Spinal cord (tissue), 10 donors: ENCODE measurements around the gene PLEKHA3. TPM values are rescaled to one million over a fixed set of nuclear protein-coding genes. Genes with fewer than 3 reads are reported as not detected.

Experiments
- DNase-seq, 6 donors: peaks; one replicate each; pipeline versions ENCODE4 v3.0.0 to v3.0.0-alpha.2; 2013 to 2015; ENCODE audit warnings: low spot score in 6 of 6, low read depth in 4 of 6
- H3K27ac ChIP-seq: one replicate; pipeline ENCODE4 v1.5.1; 2013; ENCODE audit warnings: low read depth, low read length, control low read depth
- H3K27me3 ChIP-seq: one replicate; pipeline ENCODE4 v1.6.1; 2013; ENCODE audit warnings: low read length; ENCODE audit not compliant: control insufficient read depth, insufficient read depth
- H3K36me3 ChIP-seq: one replicate; pipeline ENCODE4 v1.6.1; 2013; ENCODE audit warnings: low read length; ENCODE audit not compliant: control insufficient read depth, insufficient read depth
- H3K4me1 ChIP-seq: one replicate; pipeline ENCODE4 v1.6.1; 2013; ENCODE audit warnings: low read length; ENCODE audit not compliant: control insufficient read depth, insufficient read depth
- H3K4me3 ChIP-seq: one replicate; pipeline ENCODE4 v1.5.1; 2013; ENCODE audit warnings: low read depth, low read length, control low read depth
- H3K9me3 ChIP-seq: one replicate; pipeline ENCODE4 v1.6.1; 2013; ENCODE audit warnings: low read length; ENCODE audit not compliant: control insufficient read depth, insufficient read depth
- WGBS: methylation state at CpG from one replicate; pipeline ENCODE4 v1.1.5; 2013; ENCODE audit warnings: missing lambda C conversion rate; ENCODE audit not compliant: insufficient coverage; 5-methylcytosine and 5-hydroxymethylcytosine counted together
- polyA plus RNA-seq, 2 donors: library from polyadenylated mRNA; unstranded; fragments of 120-200 nt; gene quantifications; one replicate each; pipeline ENCODE4 v1.2.1, GENCODE V29; 2013; ENCODE audit not compliant: insufficient read length in 2 of 2
- total RNA-seq, 2 donors: library from RNA; depleted of rRNA in 1 of 2; stranded (reverse); fragments of 120-200 nt in 1 of 2; fragments of >200 nt in 1 of 2; gene quantifications; one replicate each; pipeline versions ENCODE4 v1.2.3 to v1.2.4, GENCODE V29; 2013 to 2014
- donor health status: healthy.

The PLEKHA3 gene
- total and polyA plus RNA-seq, 4 donors = 13.3 to 34.3 (median 25.0) TPM

GRCh38 chr2:178478130-178478438 is 2.2 kb upstream of the PLEKHA3 start:
- H3K4me3 ChIP-seq = peak overlapping the region; percentile 91
- peak overlapping the region; percentile 99 for H3K27ac ChIP-seq
- no peaks in the 10 kb centered on the region for H3K9me3 ChIP-seq
- 5% methylated on average over 7 of the region's 10 CpGs for WGBS
- H3K36me3 ChIP-seq = no peaks in the 10 kb centered on the region
- H3K27me3 ChIP-seq = no peaks in the 10 kb centered on the region
- peaks cover 8% of the 10 kb centered on the region for H3K4me1 ChIP-seq
- no peak for DNase-seq

DNA sequence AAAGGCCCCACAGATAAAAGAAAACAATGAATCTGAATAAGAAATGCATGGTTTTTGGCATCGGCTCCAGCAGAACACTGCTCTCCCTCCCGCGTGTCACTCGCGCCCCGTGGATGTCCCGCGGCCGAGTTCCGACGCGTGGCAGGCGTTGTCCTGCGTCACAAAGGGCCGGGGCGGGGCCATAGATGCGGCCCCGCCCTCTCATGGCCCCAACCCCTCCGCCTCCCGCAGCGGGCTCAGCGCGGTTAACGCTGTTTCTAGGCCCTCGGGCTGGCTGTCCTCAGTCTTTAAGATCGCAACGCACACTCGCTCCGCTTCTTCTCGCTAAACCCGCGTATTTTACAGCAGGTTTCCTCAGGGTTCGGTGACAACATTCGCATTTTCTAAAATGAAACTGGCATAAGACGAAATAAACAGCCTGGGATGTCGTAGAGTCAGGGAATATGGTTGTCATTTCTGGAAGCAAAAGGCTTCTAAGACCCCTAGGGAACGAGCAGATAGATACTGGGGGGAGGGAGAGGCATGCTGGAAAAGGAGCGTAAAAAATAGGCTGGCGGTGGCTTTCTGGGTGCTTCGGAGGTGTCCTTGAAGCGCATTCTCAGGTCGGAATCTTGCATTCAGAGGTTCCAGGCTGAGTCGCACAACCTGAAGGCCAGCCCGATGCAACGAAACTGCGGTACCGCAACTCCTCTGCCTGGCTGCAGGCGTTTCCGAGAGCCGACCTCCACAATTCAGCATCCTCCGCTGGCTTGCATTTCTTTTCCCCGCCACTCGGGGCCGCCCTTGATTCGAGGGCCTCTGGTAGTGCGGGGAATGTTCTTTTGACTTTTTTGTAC is 1.6 kb upstream of the PLEKHA3 start, which contains the start of gene FKBP7:
Gene FKBP7 (minus strand): TSS at position 162 of the 836 bp plus-strand sequence. CDS start 101 bp downstream, at position 61.
- Histone ChIP-seq H3K9me3 (no peaks in the 10 kb centered on the region), H3K4me3 (peak within 1 kb of the TSS; percentile 91), H3K4me1 (peaks cover 8% of the 10 kb centered on the region), H3K27ac (peak within 1 kb of the TSS; percentile 99), H3K36me3 (no peaks in the 10 kb centered on the region), H3K27me3 (no peaks in the 10 kb centered on the region)
- peak; percentile 83 to 97 (median 90) for DNase-seq
- under 1% methylated on average over 47 of the region's 56 CpGs for WGBS

DNA sequence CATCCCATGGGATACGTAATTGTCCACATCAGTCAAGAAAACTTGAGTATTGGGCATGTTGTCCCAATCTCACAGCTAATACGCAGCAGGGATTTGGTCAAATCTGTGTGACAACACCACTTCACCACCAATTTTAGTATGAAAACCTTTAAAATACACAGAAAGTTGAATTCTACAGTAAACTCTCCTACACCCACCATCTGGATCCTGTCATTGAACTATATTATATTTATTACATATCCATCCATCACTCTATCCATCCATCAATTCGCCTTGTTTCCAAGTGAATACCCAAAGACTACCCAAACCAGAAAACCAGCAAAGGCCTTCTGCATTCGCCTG is 1.0 kb upstream of the PLEKHA3 start:
- peak overlapping the region; percentile 91 for H3K4me3 ChIP-seq
- DNase-seq = no peak
- no peaks in the 10 kb centered on the region for H3K9me3 ChIP-seq
- no peaks in the 10 kb centered on the region for H3K27me3 ChIP-seq
- H3K36me3 ChIP-seq = no peaks in the 10 kb centered on the region
- peak overlapping the region; percentile 99 for H3K27ac ChIP-seq
- 36% methylated on average over 2 of the region's 4 CpGs for WGBS
- peaks cover 8% of the 10 kb centered on the region for H3K4me1 ChIP-seq

GRCh38 chr2:178479758-178480226 is 465 bp upstream of the PLEKHA3 start:
- H3K9me3 ChIP-seq = no peaks in the 10 kb centered on the region
- WGBS = 12% methylated on average over 14 of the region's 19 CpGs
- peak overlapping the region; percentile 99 for H3K27ac ChIP-seq
- no peak for DNase-seq
- H3K4me3 ChIP-seq = peak overlapping the region; percentile 91
- H3K4me1 ChIP-seq = peaks cover 8% of the 10 kb centered on the region
- no peaks in the 10 kb centered on the region for H3K36me3 ChIP-seq
- H3K27me3 ChIP-seq = no peaks in the 10 kb centered on the region

DNA sequence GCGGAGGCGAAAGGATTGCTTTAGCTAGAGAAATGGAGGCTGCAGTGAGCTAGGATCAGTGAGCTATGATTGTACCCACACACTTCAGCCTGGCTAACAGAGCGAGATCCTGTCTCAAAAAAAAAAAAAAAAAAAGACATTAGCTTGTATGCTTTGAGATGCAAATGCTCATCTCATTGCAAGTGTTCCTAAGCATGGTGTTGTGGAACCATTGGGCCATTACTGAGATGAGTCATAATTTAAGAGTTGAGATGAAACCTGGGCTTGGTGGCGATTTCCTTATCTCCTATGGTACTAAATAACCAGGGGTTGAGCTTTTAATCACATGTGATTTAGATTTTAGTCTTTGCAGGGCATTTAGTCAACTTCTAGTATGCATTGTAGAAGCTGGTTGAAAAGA is 2.2 kb downstream of the PLEKHA3 start:
- no peak for DNase-seq
- no peaks in the 10 kb centered on the region for H3K27me3 ChIP-seq
- 100% methylated on average over 2 of the region's 4 CpGs for WGBS
- peaks cover 8% of the 10 kb centered on the region for H3K4me1 ChIP-seq
- no peak overlapping the region for H3K27ac ChIP-seq
- H3K9me3 ChIP-seq = no peaks in the 10 kb centered on the region
- peaks cover 5% of the 10 kb centered on the region for H3K36me3 ChIP-seq
- H3K4me3 ChIP-seq = no peak overlapping the region

DNA sequence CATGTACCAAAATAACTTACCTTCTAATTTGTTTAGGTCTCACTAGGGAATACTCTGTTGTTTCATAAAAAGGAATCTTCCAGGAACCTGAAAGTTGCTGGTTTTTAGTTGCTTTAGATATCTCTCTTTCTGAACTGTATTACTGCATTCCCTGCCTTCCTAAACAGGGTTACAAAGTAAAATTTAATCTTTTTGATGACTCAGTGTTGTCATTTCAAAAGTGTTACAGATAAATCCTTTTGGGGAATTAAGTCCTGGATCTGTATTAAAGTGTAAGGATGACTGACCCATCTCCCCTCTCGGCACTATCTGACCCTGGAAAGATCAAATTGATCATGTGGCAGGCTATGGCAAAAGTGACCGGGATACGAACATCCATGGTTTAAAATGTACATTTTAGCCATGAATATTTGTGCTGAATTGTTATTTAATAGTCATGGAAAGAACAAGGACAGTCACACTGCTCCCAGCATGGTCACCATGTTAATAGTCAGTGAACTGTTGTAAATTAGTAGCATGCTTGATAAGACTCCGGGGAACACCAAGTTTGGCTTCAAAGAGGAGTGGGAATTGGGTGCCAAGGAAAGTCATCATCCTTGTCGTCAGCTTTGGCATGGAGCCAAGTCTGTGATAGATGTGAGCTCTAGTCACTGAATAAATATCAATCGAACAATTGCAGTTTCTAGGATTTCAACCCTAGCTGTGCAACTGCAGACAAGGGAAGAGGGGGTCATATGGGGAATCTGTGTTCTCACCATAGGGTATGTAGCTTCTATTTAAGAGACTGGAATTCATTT is 4.2 kb downstream of the PLEKHA3 start:
- H3K27ac ChIP-seq = no peak overlapping the region
- H3K36me3 ChIP-seq = peaks cover 5% of the 10 kb centered on the region
- DNase-seq = peak in 2 of 6 donors; percentile 74 to 87
- WGBS = 49% methylated on average over 4 of the region's 6 CpGs
- H3K9me3 ChIP-seq = no peaks in the 10 kb centered on the region
- peaks cover 4% of the 10 kb centered on the region for H3K4me1 ChIP-seq
- H3K4me3 ChIP-seq = no peak overlapping the region
- no peaks in the 10 kb centered on the region for H3K27me3 ChIP-seq

- DNase-seq = no peak
- Histone ChIP-seq H3K4me3 (no peak overlapping the region), H3K27ac (no peak overlapping the region), H3K4me1 (no peaks in the 10 kb centered on the region), H3K36me3 (peaks cover 5% of the 10 kb centered on the region), H3K27me3 (no peaks in the 10 kb centered on the region), H3K9me3 (no peaks in the 10 kb centered on the region)
- no CpG with 5 or more reads among the region's 3 CpGs for WGBS
Observed at GRCh38 chr2:178485356-178485755, 5.1 kb downstream of the PLEKHA3 start.

DNA sequence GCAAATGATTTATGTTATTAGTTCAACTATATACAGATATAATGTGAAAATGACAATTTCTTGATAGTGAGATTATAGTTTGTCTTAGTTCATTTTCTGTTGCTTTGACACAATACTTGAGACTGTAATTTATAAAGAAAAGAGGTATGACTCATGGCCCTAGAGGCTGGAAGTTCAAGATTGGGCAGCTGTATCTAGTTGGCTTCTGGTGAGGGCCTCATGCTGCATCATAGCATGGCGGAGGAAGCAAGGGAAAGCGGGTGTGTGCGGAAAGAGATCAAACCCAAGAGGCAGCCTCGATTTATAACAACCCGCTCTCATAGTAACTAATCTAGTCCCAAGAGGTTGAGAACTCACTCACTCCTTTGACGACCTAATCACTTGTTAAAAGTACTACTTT is 11.4 kb downstream of the PLEKHA3 start:
- H3K27me3 ChIP-seq = no peaks in the 10 kb centered on the region
- peaks cover 22% of the 10 kb centered on the region for H3K36me3 ChIP-seq
- 87% methylated on average over 6 of the region's 6 CpGs for WGBS
- H3K4me3 ChIP-seq = no peak overlapping the region
- no peaks in the 10 kb centered on the region for H3K4me1 ChIP-seq
- H3K9me3 ChIP-seq = no peaks in the 10 kb centered on the region
- H3K27ac ChIP-seq = no peak overlapping the region
- DNase-seq = no peak

DNA sequence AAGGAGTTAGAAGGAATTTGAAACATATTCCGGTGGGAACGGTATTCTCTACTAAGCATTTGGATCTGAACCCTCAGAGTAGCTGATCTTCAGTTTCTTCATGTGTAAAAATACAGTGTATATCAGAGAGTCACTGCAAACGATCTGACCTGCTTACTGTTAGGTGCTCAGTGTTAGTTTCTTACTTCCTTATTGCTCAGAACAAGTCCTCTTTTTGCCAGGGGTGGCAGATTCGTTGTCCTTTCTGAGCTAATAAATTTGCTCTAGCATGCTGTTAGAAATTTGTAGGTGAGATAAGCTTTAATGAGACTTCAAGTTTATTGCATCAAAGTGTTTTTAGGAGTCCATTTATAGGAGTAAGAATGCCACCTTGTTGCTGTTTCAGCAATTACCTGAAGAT is 15.8 kb downstream of the PLEKHA3 start:
- Histone ChIP-seq H3K4me3 (no peak overlapping the region), H3K27ac (no peak overlapping the region), H3K27me3 (no peaks in the 10 kb centered on the region), H3K36me3 (peaks cover 20% of the 10 kb centered on the region), H3K9me3 (no peaks in the 10 kb centered on the region), H3K4me1 (no peaks in the 10 kb centered on the region)
- DNase-seq = peak in 1 of 6 donors; percentile 7
- 83% methylated on average over 1 of the region's 4 CpGs for WGBS
